ENCODE data around the gene DUSP23.

The DUSP23 gene

DNA sequence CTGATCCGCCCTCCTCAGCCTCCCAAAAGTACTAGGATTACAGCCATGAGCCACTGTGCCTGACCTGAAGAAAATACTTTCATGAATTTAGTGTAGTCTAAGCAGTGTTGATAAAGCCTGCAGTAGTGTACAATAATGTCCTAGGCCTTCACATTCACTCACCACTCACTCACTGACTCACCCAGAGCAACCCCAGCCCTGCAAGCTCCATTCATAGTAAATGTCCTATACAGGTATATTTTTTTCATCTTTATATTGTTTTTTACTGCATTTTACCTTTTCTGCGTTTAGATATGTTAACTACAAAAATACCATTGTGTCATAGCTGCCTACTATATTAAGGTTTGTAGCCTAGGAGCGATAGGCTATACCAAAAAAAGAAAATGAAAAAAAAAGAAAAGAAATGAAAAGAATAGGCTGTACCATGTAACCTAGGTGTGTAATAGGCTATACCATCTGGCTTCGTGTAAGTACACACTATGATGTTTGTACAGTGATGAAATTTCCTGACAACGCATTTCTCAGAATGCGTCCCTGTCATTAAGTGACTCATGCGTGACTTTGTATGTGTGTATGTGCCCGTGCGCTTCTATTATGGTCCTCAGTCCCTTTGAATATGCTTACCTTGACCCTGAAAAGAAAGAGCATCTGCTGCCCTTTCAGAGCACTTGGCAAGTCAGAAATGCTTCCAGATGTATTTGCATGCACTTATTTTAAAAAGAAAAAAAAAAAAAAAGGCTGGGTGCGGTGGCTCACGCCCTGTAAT is 36.7 kb downstream of the DUSP23 start:
- no peak for TF ChIP-seq CTCF (IDR thresholded peaks at IDR 0.05)
- Mint-ChIP-seq H3K27ac (no peak overlapping the region), H3K9me3 (no peaks in the 10 kb centered on the region), H3K36me3 (ENCODE audit: low read depth) (no peaks in the 10 kb centered on the region), H3K4me3 (no peak overlapping the region), H3K4me1 (no peaks in the 10 kb centered on the region), H3K27me3 (ENCODE audit: low read depth, poor library complexity) (peaks cover 52% of the 10 kb centered on the region)
- no peak for DNase-seq

GRCh38 chr1:159821171-159821867 is 40.6 kb downstream of the DUSP23 start:
- no peak for DNase-seq
- no peaks in the 10 kb centered on the region for H3K9me3 Mint-ChIP-seq
- no peak for TF ChIP-seq CTCF (IDR thresholded peaks at IDR 0.05)
- no peak overlapping the region for H3K4me3 Mint-ChIP-seq
- H3K36me3 Mint-ChIP-seq (ENCODE audit: low read depth), result no peaks in the 10 kb centered on the region
- H3K4me1 Mint-ChIP-seq, result peaks cover 17% of the 10 kb centered on the region
- peaks cover 56% of the 10 kb centered on the region for H3K27me3 Mint-ChIP-seq (ENCODE audit: low read depth, poor library complexity)
- no peak overlapping the region for H3K27ac Mint-ChIP-seq

GRCh38 chr1:159823406-159823805 is 42.6 kb downstream of the DUSP23 start:
- TF ChIP-seq CTCF (IDR thresholded peaks at IDR 0.05), result no peak
- peak; percentile 15 for DNase-seq
- Mint-ChIP-seq H3K27me3 (ENCODE audit: low read depth, poor library complexity) (peaks cover 67% of the 10 kb centered on the region), H3K36me3 (ENCODE audit: low read depth) (no peaks in the 10 kb centered on the region), H3K4me1 (peaks cover 17% of the 10 kb centered on the region), H3K27ac (no peak overlapping the region), H3K9me3 (no peaks in the 10 kb centered on the region), H3K4me3 (no peak overlapping the region)

DNA sequence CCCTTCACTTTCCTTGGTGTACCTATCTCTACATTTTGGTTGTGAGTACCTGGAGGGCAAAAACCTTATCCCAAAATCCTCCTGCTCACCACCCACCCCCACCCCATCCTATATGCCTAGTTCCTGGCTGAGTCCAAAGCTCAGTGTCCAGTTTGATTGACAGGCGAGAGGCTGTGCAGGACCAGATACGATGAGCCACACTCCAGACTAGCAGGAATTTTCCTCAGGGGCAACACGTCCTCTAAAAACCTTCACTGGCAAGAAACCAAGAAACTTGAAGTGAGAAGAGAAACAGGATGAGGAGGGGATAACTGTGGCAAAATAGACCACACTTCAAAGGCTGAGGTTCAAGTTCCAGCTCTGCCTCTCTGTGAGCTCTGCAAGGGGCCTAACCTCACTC is 44.8 kb downstream of the DUSP23 start:
- H3K36me3 Mint-ChIP-seq (ENCODE audit: low read depth), result no peaks in the 10 kb centered on the region
- TF ChIP-seq CTCF (IDR thresholded peaks at IDR 0.05), result no peak
- H3K27ac Mint-ChIP-seq, result no peak overlapping the region
- H3K9me3 Mint-ChIP-seq, result no peaks in the 10 kb centered on the region
- H3K27me3 Mint-ChIP-seq (ENCODE audit: low read depth, poor library complexity), result peaks cover 67% of the 10 kb centered on the region
- DNase-seq, result no peak
- peaks cover 22% of the 10 kb centered on the region for H3K4me1 Mint-ChIP-seq
- H3K4me3 Mint-ChIP-seq, result no peak overlapping the region

- no peak for DNase-seq
- no peaks in the 10 kb centered on the region for H3K9me3 Mint-ChIP-seq
- H3K27me3 Mint-ChIP-seq (ENCODE audit: low read depth, poor library complexity), result peaks cover 65% of the 10 kb centered on the region
- no peak within 1 kb of the TSS for H3K27ac Mint-ChIP-seq
- TF ChIP-seq CTCF (IDR thresholded peaks at IDR 0.05), result no peak
- peaks cover 22% of the 10 kb centered on the region for H3K4me1 Mint-ChIP-seq
- H3K4me3 Mint-ChIP-seq, result no peak within 1 kb of the TSS
- no peaks in the 10 kb centered on the region for H3K36me3 Mint-ChIP-seq (ENCODE audit: low read depth)
Measured at GRCh38 chr1:159826441-159827101, 45.8 kb downstream of the DUSP23 start, which contains the start of gene SLAMF8. TSS of gene SLAMF8 (plus strand) at chr1:159826873. CDS start at chr1:159826899, 26 bp downstream.

Data from nephron progenitor cell (in vitro differentiated cells).